HepG2 (cell line): Measurements from ENCODE around the gene SPOCD1. TPM values are rescaled to one million over a fixed set of nuclear protein-coding genes. Genes with fewer than 3 reads are reported as not detected.

Experiments used
- ATAC-seq: fragments of 200-7000 bp; cut with Tn5 transposase; 3 replicates; pipeline ENCODE4 v1.9.1; 2020; ENCODE audit warnings: mild to moderate bottlenecking, moderate library complexity
- BruUV-seq: library from RNA; stranded (reverse); fragments of 400-500 nt; replicated peaks from 2 replicates; lab custom pipeline; 2021; lab: Mats Ljungman, UMichigan
- CTCF ChIA-PET: fragments of 300-600 bp; formaldehyde crosslinking; extraction: SDS; loops from one replicate; lab custom pipeline; 2021; ENCODE audit warnings: low total read pairs, inconsistent platforms, low intra/inter-chr PET ratio; lab: Yijun Ruan, JAX
- POLR2A ChIA-PET: fragments of 350-600 bp; sonication (Branson Sonifier 250); formaldehyde crosslinking; loops from one replicate; lab custom pipeline; 2020; ENCODE audit warnings: antibody characterized with exemption, inconsistent platforms; lab: Yijun Ruan, JAX
- DNase-seq: peaks from one replicate; pipeline ENCODE4 v3.0.0-alpha.2; 2015; ENCODE audit warnings: low spot score
- FAIRE-seq: peaks from 3 replicates; lab custom pipeline; 2011; peaks lifted over from hg19 to GRCh38; lab: Jason Lieb, UNC
- H2AFZ ChIP-seq: one replicate; pipeline ENCODE4 v1.6.1; 2011; ENCODE audit warnings: low read length, inconsistent platforms
- H3K27ac ChIP-seq: fragments of 300-600 bp; 3 replicates; pipeline ENCODE4 v1.8.0; 2011; ENCODE audit warnings: mixed run types, mild to moderate bottlenecking, mixed read lengths, low read length, inconsistent platforms; ENCODE audit not compliant: insufficient read depth; ENCODE audit errors: extremely low read length
- H3K27me3 ChIP-seq, 2 experiments: fragments of 200-600 bp in 1 of 2; 2 replicates in 1 of 2; 3 replicates in 1 of 2; pipeline versions ENCODE4 v1.6.0 to v1.8.0; 2011; ENCODE audit warnings: low read length in 2 of 2, mild to moderate bottlenecking in 2 of 2, moderate library complexity in 2 of 2, inconsistent platforms in 1 of 2; ENCODE audit not compliant: insufficient read depth in 2 of 2, control insufficient read depth in 1 of 2
- H3K36me3 ChIP-seq, 2 experiments: fragments of 200-600 bp in 1 of 2; replicated peaks in 1 of 2; 2 replicates in 1 of 2; 3 replicates in 1 of 2; pipeline versions ENCODE4 v1.5.1 to v1.8.0; 2011; ENCODE audit warnings: low read length in 2 of 2, inconsistent platforms in 1 of 2; ENCODE audit not compliant: insufficient read depth in 2 of 2, control insufficient read depth in 1 of 2
- H3K4me1 ChIP-seq: 2 replicates; pipeline ENCODE4 v1.5.1; 2012; ENCODE audit warnings: low read length, inconsistent platforms; ENCODE audit not compliant: insufficient read depth
- H3K4me2 ChIP-seq: 2 replicates; pipeline ENCODE4 v1.6.0; 2011; ENCODE audit warnings: low read depth, low read length, inconsistent platforms
- H3K4me3 ChIP-seq, 3 experiments: fragments of 200-600 bp in 1 of 3; sonication (generic), shearing (Covaris generic) in 1 of 3; replicated peaks in 1 of 3; 2 replicates each; pipeline ENCODE4 v1.5.1; 2011 to 2016; ENCODE audit warnings: low read length in 3 of 3, inconsistent platforms in 2 of 3, low read depth in 2 of 3, mild to moderate bottlenecking in 2 of 3, control low read depth in 1 of 3, mixed read lengths in 1 of 3; ENCODE audit not compliant: insufficient read depth in 1 of 3
- H3K79me2 ChIP-seq: one replicate; pipeline ENCODE4 v1.6.1; 2011; ENCODE audit warnings: low read length, inconsistent platforms; ENCODE audit not compliant: insufficient read depth
- H3K9ac ChIP-seq: 2 replicates; pipeline ENCODE4 v1.6.0; 2011; ENCODE audit warnings: mild to moderate bottlenecking, low read depth, low read length, inconsistent platforms; ENCODE audit not compliant: insufficient read depth
- H3K9me3 ChIP-seq: 2 replicates; pipeline ENCODE4 v1.5.1; 2012; ENCODE audit warnings: mild to moderate bottlenecking, low read length
- H4K20me1 ChIP-seq: 2 replicates; pipeline ENCODE4 v1.6.0; 2011; ENCODE audit warnings: inconsistent platforms, mild to moderate bottlenecking, low read length, moderate library complexity; ENCODE audit not compliant: insufficient read depth
- IKZF1 ChIP-seq: fragments of 450-650 bp; IDR thresholded peaks from 2 replicates; pipeline ENCODE4 v1.7.1; 2016
- KAT7 ChIP-seq: IDR thresholded peaks from 2 replicates; pipeline ENCODE4 v1.6.1; 2018; ENCODE audit warnings: borderline replicate concordance, missing compliant biosample characterization
- NKX3-1 ChIP-seq: sonication (generic); formaldehyde crosslinking; IDR thresholded peaks from 2 replicates; pipeline ENCODE4 v1.5.0; 2020; ENCODE audit warnings: missing genetic modification reagents
- XRCC5 ChIP-seq: fragments of 200-400 bp; formaldehyde crosslinking; optimal IDR thresholded peaks from 2 replicates; pipeline ENCODE3; 2017; ENCODE audit warnings: mild to moderate bottlenecking, low read length
- ZNF143 ChIP-seq: sonication (generic); formaldehyde crosslinking; IDR thresholded peaks from 2 replicates; pipeline ENCODE4 v1.4.0; 2020; ENCODE audit warnings: missing genetic modification reagents
- ZNF549 ChIP-seq: sonication (generic); formaldehyde crosslinking; IDR thresholded peaks from 2 replicates; pipeline ENCODE4 v1.5.0; 2020; ENCODE audit warnings: missing genetic modification reagents
- ZNF644 ChIP-seq: IDR thresholded peaks from 2 replicates; pipeline ENCODE4 v1.6.1; 2016; ENCODE audit warnings: low read depth
- ZNF850 ChIP-seq: sonication (generic); formaldehyde crosslinking; conservative IDR thresholded peaks from 2 replicates; pipeline ENCODE4 v1.9.0; 2021; ENCODE audit warnings: mild to moderate bottlenecking, missing genetic modification reagents
- ZXDC ChIP-seq: sonication (generic); formaldehyde crosslinking; IDR thresholded peaks from 2 replicates; pipeline ENCODE4 v1.5.0; 2020; ENCODE audit warnings: mild to moderate bottlenecking, missing genetic modification reagents
- WGBS: methylation state at CpG from one replicate; pipeline ENCODE4 v1.1.6; 2017; ENCODE audit warnings: low lambda C conversion rate; 5-methylcytosine and 5-hydroxymethylcytosine counted together
- in situ Hi-C: cut with HindIII; loops from 2 replicates; pipeline ENCODE4 v1.10.0; 2017; ENCODE audit warnings: low pct_unique_long_range_greater_than_20kb; ENCODE audit not compliant: extremely low pct_ligation_motif_present
- intact Hi-C: fragments of 100-400 bp; cut with micrococcal nuclease; formaldehyde crosslinking; loops from one replicate; pipeline ENCODE4 v1.10.0; 2022; ENCODE audit not compliant: unreplicated experiment
- polyA plus RNA-seq, 8 experiments: library from polyadenylated mRNA; depleted of rRNA in 3 of 8; stranded (reverse) in 7 of 8; unstranded in 1 of 8; fragments of >200 nt; fragmentation: Illumina TruSeq in 4 of 8; extraction: Trizol in 4 of 8; gene quantifications; 2 replicates each; pipeline versions ENCODE4 v1.2.1 to v1.2.3, GENCODE V29; 2011 to 2016; ENCODE audit warnings: low read depth in 4 of 8, missing spikeins in 1 of 8, mixed read lengths in 1 of 8; ENCODE audit not compliant: insufficient read depth in 1 of 8
- total RNA-seq, 5 experiments: library from RNA; depleted of rRNA; stranded (reverse); fragments of >200 nt; fragmentation: Illumina TruSeq; extraction: Trizol; gene quantifications; 2 replicates each; pipeline ENCODE4 v1.2.3, GENCODE V29; 2016; ENCODE audit warnings: low read depth in 1 of 5

The SPOCD1 gene
- total and polyA plus RNA-seq, 2 of the 13 experiments (the other 11 are each of a cell fraction or from before 2014, with no cell fraction given), result 0.24 to 0.29 TPM

GRCh38 chr1:31781756-31782371, 34.0 kb downstream of the SPOCD1 start (continued):
- TF ChIP-seq XRCC5 (no peak), ZNF850 (CRISPR knock-in tag) (no peak), ZNF143 (CRISPR knock-in tag) (no peak), ZNF644 (CRISPR knock-in tag) (no peak), ZNF549 (CRISPR knock-in tag) (no peak), KAT7 (CRISPR knock-in tag) (no peak)
- TF ChIP-seq, all 625 proteins: peak for 0

- H3K9ac ChIP-seq, result no peak overlapping the region
- no peaks in the 10 kb centered on the region for H3K36me3 ChIP-seq
- peaks cover 7 to 25% of the 10 kb centered on the region in 2 experiments; a peak in 4 of 5 replicates for H3K27me3 ChIP-seq
- no peak for ATAC-seq
- no peaks in the 10 kb centered on the region for H3K4me1 ChIP-seq
- 32% methylated on average over 7 of the region's 7 CpGs for WGBS
- in situ Hi-C loops (no loop called here), intact Hi-C loops (no loop called here)
- no peak overlapping the region for H3K27ac ChIP-seq
- no peaks in the 10 kb centered on the region for H3K9me3 ChIP-seq
- H3K4me2 ChIP-seq, result no peak overlapping the region
- no peak overlapping the region for H3K4me3 ChIP-seq
- POLR2A ChIA-PET, result no interaction called here
- FAIRE-seq, result no peak
- BruUV-seq, result no TSS peak
- DNase-seq, result no peak
- no peak overlapping the region for H2AFZ ChIP-seq
- no peaks in the 10 kb centered on the region for H4K20me1 ChIP-seq
- TF ChIP-seq NKX3-1 (CRISPR knock-in tag), result no peak
- TF ChIP-seq IKZF1, result no peak
- TF ChIP-seq ZXDC (CRISPR knock-in tag), result no peak
- TF ChIP-seq, all 625 proteins: peak for 0
- CTCF ChIA-PET, result no interaction called here
- no peaks in the 10 kb centered on the region for H3K79me2 ChIP-seq
These were observed 34.6 kb downstream of the SPOCD1 start for GRCh38 chr1:31781138-31781755.
